Activated CD4-positive, alpha-beta T cell treated with anti-CD3 and anti-CD28 coated beads, Interleukin-2, Interleukin-4, amounts not matched to agents 100 ng/mL and 50 ng/mL, durations not matched to agents 16 hours and 8 hours (primary cell): ENCODE data around the gene MATCAP1.

ENCODE experiments used
- DNase-seq: peaks from one replicate; pipeline ENCODE4 v3.0.0-alpha.2; 2020; ENCODE audit warnings: low spot score

MATCAP1 gene

GRCh38 chr16:67190448-67191399, 7.0 kb upstream of the MATCAP1 start:
- no peak for DNase-seq

- DNase-seq, result no peak
These were observed 6.3 kb upstream of the MATCAP1 start, which contains the start of gene EXOC3L1 for GRCh38 chr16:67190041-67190440. TSS of gene EXOC3L1 (minus strand) at chr16:67190136. CDS start at chr16:67189676, 460 bp downstream.

- DNase-seq, result no peak
These were observed 5.0 kb upstream of the MATCAP1 start for GRCh38 chr16:67188798-67189197.

GRCh38 chr16:67188323-67188722, 4.6 kb upstream of the MATCAP1 start:
- no peak for DNase-seq

GRCh38 chr16:67187175-67187890, 3.6 kb upstream of the MATCAP1 start:
- DNase-seq, result no peak

- no peak for DNase-seq
These were observed 2.8 kb upstream of the MATCAP1 start for GRCh38 chr16:67186550-67186950.

- DNase-seq, result no peak
These were observed 1.9 kb upstream of the MATCAP1 start for GRCh38 chr16:67185651-67186134.

- peak; percentile 83 for DNase-seq
These were observed 1.4 kb upstream of the MATCAP1 start for GRCh38 chr16:67184995-67185650.

GRCh38 chr16:67184453-67184994, 761 bp upstream of the MATCAP1 start:
- DNase-seq, result no peak

GRCh38 chr16:67183284-67183626, 508 bp downstream of the MATCAP1 start:
- DNase-seq, result no peak

GRCh38 chr16:67182288-67182687, 1.5 kb downstream of the MATCAP1 start:
- DNase-seq, result no peak

- no peak for DNase-seq
These were observed 2.4 kb downstream of the MATCAP1 start for GRCh38 chr16:67181346-67181745.

- DNase-seq, result no peak
These were observed 3.6 kb downstream of the MATCAP1 start for GRCh38 chr16:67180166-67180565.

- no peak for DNase-seq
These were observed 4.2 kb downstream of the MATCAP1 start for GRCh38 chr16:67179421-67180080.

GRCh38 chr16:67177743-67178699, 5.7 kb downstream of the MATCAP1 start:
- no peak for DNase-seq

- no peak for DNase-seq
These were observed 7.1 kb downstream of the MATCAP1 start for GRCh38 chr16:67176662-67177061.

- no peak for DNase-seq
These were observed 9.0 kb downstream of the MATCAP1 start for GRCh38 chr16:67174706-67175231.

GRCh38 chr16:67173808-67174705, 9.7 kb downstream of the MATCAP1 start:
- DNase-seq, result peak; percentile 67

GRCh38 chr16:67173323-67173722, 10.4 kb downstream of the MATCAP1 start:
- no peak for DNase-seq
